Stimulated activated CD4-positive, alpha-beta T cell treated with anti-CD3 and anti-CD28 coated beads, Interleukin-1b, Interleukin-23, amount 100 ng/mL, for 24 hours (primary cell): ENCODE results near the gene HOMEZ.
"Not testable (repeated sequence)": the region's sequence is repeated elsewhere in the genome, so short reads cannot be mapped to it uniquely, and the experiment has no call there.

Experiments used
- DNase-seq, 4 experiments: peaks; one replicate each; pipeline ENCODE4 v3.0.0-alpha.2; 2020; ENCODE audit warnings: low read depth in 4 of 4, low spot score in 1 of 4

HOMEZ gene

GRCh38 chr14:23286020-23286901 is at the start of gene HOMEZ:
Gene HOMEZ, minus strand, starts transcription at chr14:23286132. Its CDS starts 180 bp downstream, at chr14:23285952.
- peak; percentile 92 to 99 (median 98) for DNase-seq

GRCh38 chr14:23335623-23336022 is 49.7 kb upstream of the HOMEZ start:
- DNase-seq: no peak

GRCh38 chr14:23327947-23328744 is 42.2 kb upstream of the HOMEZ start:
- peak; percentile 32 to 57 (median 45) for DNase-seq

GRCh38 chr14:23326491-23327332 is 40.8 kb upstream of the HOMEZ start:
- DNase-seq: no peak

- not testable (repeated sequence) for DNase-seq
These were observed 39.8 kb upstream of the HOMEZ start for GRCh38 chr14:23325746-23326145.

GRCh38 chr14:23324993-23325392 is 39.1 kb upstream of the HOMEZ start:
- no peak for DNase-seq

- no peak for DNase-seq
These were observed 38.5 kb upstream of the HOMEZ start for GRCh38 chr14:23324455-23324846.

GRCh38 chr14:23323838-23324454 is 38.0 kb upstream of the HOMEZ start:
- DNase-seq: no peak

GRCh38 chr14:23322568-23323517 is 36.9 kb upstream of the HOMEZ start:
- no peak for DNase-seq

GRCh38 chr14:23321572-23322547 is 35.9 kb upstream of the HOMEZ start:
- peak in 2 of 4 experiments; percentile 23 to 50 for DNase-seq

- peak; percentile 84 to 95 (median 90) for DNase-seq
These were observed 34.9 kb upstream of the HOMEZ start, which contains the start of gene PABPN1 for GRCh38 chr14:23320584-23321571. Gene PABPN1, plus strand, starts transcription at chr14:23321457. Its CDS starts 13 bp downstream, at chr14:23321470.

- DNase-seq: no peak
These were observed 34.0 kb upstream of the HOMEZ start for GRCh38 chr14:23319746-23320583.

- DNase-seq: no peak
These were observed 30.4 kb upstream of the HOMEZ start for GRCh38 chr14:23316300-23316699.

GRCh38 chr14:23310546-23310945 is 24.6 kb upstream of the HOMEZ start:
- DNase-seq: no peak

GRCh38 chr14:23308721-23309445 is 23.0 kb upstream of the HOMEZ start:
- no peak for DNase-seq
